Caco-2 (cell line): ENCODE data around the gene PLXNA4. TPM values are rescaled to one million over a fixed set of nuclear protein-coding genes. Genes with fewer than 3 reads are reported as not detected.

ENCODE experiments used
- BruUV-seq: library from RNA; stranded (reverse); fragments of 400-500 nt; replicated peaks from 2 replicates; lab custom pipeline; 2021; lab: Mats Ljungman, UMichigan
- CTCF ChIA-PET: fragments of 300-600 bp; sonication (Branson Sonifier 250); formaldehyde crosslinking; loops from one replicate; lab custom pipeline; 2022; ENCODE audit warnings: antibody characterized with exemption; lab: Charles Lee
- POLR2A ChIA-PET: fragments of 300-600 bp; sonication (Branson Sonifier 250); formaldehyde crosslinking; loops from one replicate; lab custom pipeline; 2022; ENCODE audit warnings: antibody characterized with exemption; lab: Charles Lee
- DNase-seq, 2 experiments: peaks; one replicate each; pipeline versions ENCODE4 v3.0.0 to v3.0.0-alpha.2; 2020 to 2022
- H3K27me3 ChIP-seq: replicated peaks from 2 replicates; pipeline ENCODE4 v1.6.0; 2011; ENCODE audit warnings: low read length; ENCODE audit not compliant: control insufficient read depth, insufficient read depth
- H3K36me3 ChIP-seq: 2 replicates; pipeline ENCODE4 v1.5.1; 2011; ENCODE audit warnings: low read length; ENCODE audit not compliant: control insufficient read depth, insufficient read depth
- H3K4me1 ChIP-seq: fragments of 250-450 bp; sonication (Bioruptor Pico); 2 replicates; pipeline ENCODE4 v1.5.1; 2020; ENCODE audit warnings: mild to moderate bottlenecking
- H3K4me3 ChIP-seq: 2 replicates; pipeline ENCODE4 v1.5.1; 2011; ENCODE audit warnings: low read depth, mild to moderate bottlenecking, control low read depth, low read length
- H3K9me3 ChIP-seq: fragments of 250-450 bp; sonication (Bioruptor Pico); 2 replicates; pipeline ENCODE4 v1.5.1; 2020; ENCODE audit warnings: mild to moderate bottlenecking, moderate library complexity
- H3K27ac Mint-ChIP-seq: one replicate; pipeline ENCODE4 v1.8.0; 2022; ENCODE audit warnings: mixed read lengths; ENCODE audit not compliant: unreplicated experiment
- H3K27me3 Mint-ChIP-seq: one replicate; pipeline ENCODE4 v1.8.0; 2022; ENCODE audit warnings: mixed read lengths; ENCODE audit not compliant: insufficient read depth, unreplicated experiment
- H3K36me3 Mint-ChIP-seq: one replicate; pipeline ENCODE4 v1.8.0; 2022; ENCODE audit warnings: mild to moderate bottlenecking, mixed read lengths; ENCODE audit not compliant: insufficient read depth, unreplicated experiment
- H3K4me1 Mint-ChIP-seq: one replicate; pipeline ENCODE4 v1.8.0; 2022; ENCODE audit warnings: low read depth, mixed read lengths; ENCODE audit not compliant: unreplicated experiment
- H3K4me3 Mint-ChIP-seq: one replicate; pipeline ENCODE4 v1.8.0; 2022; ENCODE audit warnings: mild to moderate bottlenecking, moderate library complexity, mixed read lengths; ENCODE audit not compliant: unreplicated experiment
- H3K9me3 Mint-ChIP-seq: one replicate; pipeline ENCODE4 v1.8.0; 2022; ENCODE audit warnings: mixed read lengths; ENCODE audit not compliant: unreplicated experiment
- CTCF ChIP-seq, 2 experiments: fragments of 200-600 bp in 1 of 2; IDR thresholded peaks; 1 replicate in 1 of 2; 2 replicates in 1 of 2; pipeline versions ENCODE4 v1.5.1 to v1.8.0; 2011 to 2022; ENCODE audit warnings: antibody characterized with exemption in 1 of 2, control low read depth in 1 of 2, inconsistent platforms in 1 of 2, low read depth in 1 of 2, low read length in 1 of 2, mild to moderate bottlenecking in 1 of 2, moderate library complexity in 1 of 2; ENCODE audit not compliant: insufficient read depth in 1 of 2, severe bottlenecking in 1 of 2, unreplicated experiment in 1 of 2
- intact Hi-C: fragments of 100-400 bp; cut with micrococcal nuclease; formaldehyde crosslinking; loops from one replicate; pipeline ENCODE4 v1.10.0; 2022; ENCODE audit not compliant: unreplicated experiment
- total RNA-seq: library from RNA; stranded (reverse); gene quantifications from 2 replicates; pipeline ENCODE4 v1.2.3, GENCODE V29; 2022

PLXNA4 gene
- total RNA-seq, 1 experiment from 2014 or later = 0.43 TPM

DNA sequence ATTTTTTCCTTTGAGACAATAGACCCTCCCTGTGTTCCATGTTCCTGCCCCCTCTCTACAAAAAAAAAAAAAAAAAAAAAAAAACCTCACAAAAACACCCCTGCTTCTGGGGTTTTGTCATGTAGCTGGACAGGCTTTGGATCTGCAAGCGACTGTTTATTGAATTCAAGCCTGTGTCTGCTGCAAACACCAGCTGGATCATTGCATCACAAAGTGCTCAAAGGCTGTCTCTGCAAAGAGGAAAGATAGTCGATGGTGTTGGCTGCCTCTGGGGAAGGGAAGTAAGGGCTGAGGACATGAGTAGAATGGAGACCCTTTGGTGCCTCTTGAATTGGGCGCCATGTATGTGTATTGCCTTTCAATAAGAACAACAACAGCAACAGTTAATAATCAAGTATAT lies 471.2 kb downstream of the PLXNA4 start:
- H3K27me3 ChIP-seq = no peaks in the 10 kb centered on the region; the same call in 1 of the 2 replicates
- Mint-ChIP-seq H3K4me3 (no peak overlapping the region), H3K36me3 (no peaks in the 10 kb centered on the region), H3K27ac (no peak overlapping the region), H3K4me1 (peaks cover 6% of the 10 kb centered on the region), H3K9me3 (no peaks in the 10 kb centered on the region), H3K27me3 (peaks cover 13% of the 10 kb centered on the region)
- H3K36me3 ChIP-seq = no peaks in the 10 kb centered on the region
- H3K4me3 ChIP-seq = no peak overlapping the region
- BruUV-seq = no TSS peak
- no peak for TF ChIP-seq CTCF (IDR thresholded peaks at IDR 0.05; ENCODE audit: insufficient read depth in 1 of 2, low read depth in 1 of 2, low read length in 1 of 2, severe bottlenecking in 1 of 2, unreplicated experiment in 1 of 2)
- no peaks in the 10 kb centered on the region for H3K9me3 ChIP-seq
- ChIA-PET POLR2A (no interaction called here), CTCF (interaction anchor here (0.5 to 0.6 kb wide), 2 partner anchors 322 to 414 kb away, joined by 4 read pairs; no protein-coding TSS in a partner anchor)
- intact Hi-C loops = no loop called here
- H3K4me1 ChIP-seq = peaks cover 10% of the 10 kb centered on the region
- DNase-seq = no peak

GRCh38 chr7:132103718-132104117 lies 472.6 kb downstream of the PLXNA4 start:
- ChIA-PET POLR2A (no interaction called here), CTCF (no interaction called here)
- peak in 1 of 2 experiments; percentile 22 for DNase-seq
- no peaks in the 10 kb centered on the region for H3K9me3 ChIP-seq
- H3K27me3 ChIP-seq = no peaks in the 10 kb centered on the region; the same call in 1 of the 2 replicates
- no peak for TF ChIP-seq CTCF (IDR thresholded peaks at IDR 0.05; ENCODE audit: insufficient read depth in 1 of 2, low read depth in 1 of 2, low read length in 1 of 2, severe bottlenecking in 1 of 2, unreplicated experiment in 1 of 2)
- no peak overlapping the region for H3K4me3 ChIP-seq
- Mint-ChIP-seq H3K4me3 (no peak overlapping the region), H3K9me3 (no peaks in the 10 kb centered on the region), H3K27me3 (peaks cover 7% of the 10 kb centered on the region), H3K4me1 (peaks cover 6% of the 10 kb centered on the region), H3K36me3 (no peaks in the 10 kb centered on the region), H3K27ac (no peak overlapping the region)
- intact Hi-C loops = no loop called here
- BruUV-seq = no TSS peak
- peaks cover 10% of the 10 kb centered on the region for H3K4me1 ChIP-seq
- no peaks in the 10 kb centered on the region for H3K36me3 ChIP-seq

DNA sequence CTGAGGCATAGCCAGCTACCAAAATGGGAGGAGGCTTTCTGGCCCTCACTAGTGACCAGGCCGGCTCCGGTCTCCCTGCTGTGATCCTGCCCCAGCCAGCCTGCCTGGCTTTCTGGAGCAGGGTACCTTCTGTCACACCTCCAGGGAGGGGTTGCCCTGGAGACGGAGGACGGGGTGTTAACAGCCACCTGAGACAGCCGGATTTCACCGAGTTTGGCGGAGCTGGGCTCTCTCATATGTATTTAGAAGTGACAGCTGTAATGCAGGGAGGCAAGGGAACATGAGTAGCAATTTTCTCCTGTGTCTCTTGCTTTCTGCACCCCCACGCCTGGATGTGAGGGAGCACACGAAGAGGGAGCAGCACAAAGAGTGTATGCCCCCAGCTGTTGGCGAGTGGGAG lies 473.3 kb downstream of the PLXNA4 start:
- ChIA-PET POLR2A (no interaction called here), CTCF (no interaction called here)
- Histone ChIP-seq H3K4me1 (peaks cover 10% of the 10 kb centered on the region), H3K27me3 (no peaks in the 10 kb centered on the region; the same call in 1 of the 2 replicates), H3K4me3 (no peak overlapping the region), H3K36me3 (no peaks in the 10 kb centered on the region), H3K9me3 (no peaks in the 10 kb centered on the region)
- Mint-ChIP-seq H3K9me3 (no peaks in the 10 kb centered on the region), H3K4me1 (peaks cover 6% of the 10 kb centered on the region), H3K36me3 (no peaks in the 10 kb centered on the region), H3K27ac (no peak overlapping the region), H3K27me3 (peaks cover 8% of the 10 kb centered on the region), H3K4me3 (no peak overlapping the region)
- intact Hi-C loops = no loop called here
- BruUV-seq = no TSS peak
- no peak for TF ChIP-seq CTCF (IDR thresholded peaks at IDR 0.05; ENCODE audit: insufficient read depth in 1 of 2, low read depth in 1 of 2, low read length in 1 of 2, severe bottlenecking in 1 of 2, unreplicated experiment in 1 of 2)
- DNase-seq = no peak
